Measurements from ENCODE around the gene HNF4A.

GRCh38 chr20:44404204-44405181 lies 49.0 kb downstream of the HNF4A start:
- no peak for TF ChIP-seq CTCF (conservative IDR thresholded peaks at IDR 0.05; ENCODE audit: low read depth, low read length)
- no peak for TF ChIP-seq POLR2A (IDR thresholded peaks at IDR 0.05; ENCODE audit: low read depth, low read length)
- no peak for TF ChIP-seq RAD21 (IDR thresholded peaks at IDR 0.05; ENCODE audit: low read length)
- TF ChIP-seq RCOR1 (IDR thresholded peaks at IDR 0.05; ENCODE audit: insufficient replicate concordance, low read length): no peak
- no peak for TF ChIP-seq USF2 (IDR thresholded peaks at IDR 0.05; ENCODE audit: low read depth, low read length)
- TF ChIP-seq RFX5 (IDR thresholded peaks at IDR 0.05; ENCODE audit: low read depth, low read length): no peak
- no peak for TF ChIP-seq CEBPB (IDR thresholded peaks at IDR 0.05; ENCODE audit: low read depth, low read length)
- no peak for TF ChIP-seq ELK1 (IDR thresholded peaks at IDR 0.05; ENCODE audit: borderline replicate concordance, low read depth, low read length)
- no peak for TF ChIP-seq MXI1 (IDR thresholded peaks at IDR 0.05; ENCODE audit: borderline replicate concordance, low read depth, low read length)
- TF ChIP-seq CHD1 (IDR thresholded peaks at IDR 0.05; ENCODE audit: low read depth, low read length): no peak
- TF ChIP-seq SMC3 (IDR thresholded peaks at IDR 0.05; ENCODE audit: low read depth, low read length): no peak
- TF ChIP-seq BHLHE40 (IDR thresholded peaks at IDR 0.05; ENCODE audit: low read depth, low read length): no peak
- no peak for TF ChIP-seq MAFK (IDR thresholded peaks at IDR 0.05; ENCODE audit: low read depth, low read length)
